Measurements from ENCODE around the gene CCDC57. TPM values are rescaled to one million over a fixed set of nuclear protein-coding genes. Genes with fewer than 3 reads are reported as not detected.

CCDC57 gene
- total RNA-seq, 1 donor from 2014 or later, result 56.6 TPM

DNA sequence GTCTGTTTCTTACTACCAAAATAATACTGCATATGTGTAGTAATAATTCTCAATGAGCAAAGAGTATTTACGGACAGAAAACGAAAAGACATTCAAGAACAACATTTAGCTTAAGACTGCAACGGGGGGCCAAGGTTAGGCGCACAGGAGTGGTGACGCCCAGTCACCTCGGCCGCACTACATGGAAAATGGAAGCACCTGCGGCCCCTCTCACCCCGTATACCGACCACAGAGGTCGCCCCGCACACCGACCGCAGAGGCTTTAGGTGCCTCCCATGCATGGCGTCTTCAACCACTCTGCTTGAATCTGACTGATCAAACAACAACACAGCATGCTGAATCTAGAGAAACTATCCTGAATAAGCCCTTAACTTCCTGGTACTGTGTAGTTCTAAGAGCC is 26.4 kb downstream of the CCDC57 start:
- CTCF ChIA-PET, result no interaction called here
- POLR2A ChIA-PET, result no interaction called here
- Mint-ChIP-seq H3K27me3 (no peaks in the 10 kb centered on the region), H3K4me1 (no peaks in the 10 kb centered on the region), H3K9me3 (no peaks in the 10 kb centered on the region), H3K27ac (no peak overlapping the region), H3K4me3 (no peak overlapping the region), H3K36me3 (ENCODE audit: low read depth) (peaks cover 21% of the 10 kb centered on the region)
- intact Hi-C loops (cut with micrococcal nuclease), result no loop called here
- TF ChIP-seq, protein P1, sequence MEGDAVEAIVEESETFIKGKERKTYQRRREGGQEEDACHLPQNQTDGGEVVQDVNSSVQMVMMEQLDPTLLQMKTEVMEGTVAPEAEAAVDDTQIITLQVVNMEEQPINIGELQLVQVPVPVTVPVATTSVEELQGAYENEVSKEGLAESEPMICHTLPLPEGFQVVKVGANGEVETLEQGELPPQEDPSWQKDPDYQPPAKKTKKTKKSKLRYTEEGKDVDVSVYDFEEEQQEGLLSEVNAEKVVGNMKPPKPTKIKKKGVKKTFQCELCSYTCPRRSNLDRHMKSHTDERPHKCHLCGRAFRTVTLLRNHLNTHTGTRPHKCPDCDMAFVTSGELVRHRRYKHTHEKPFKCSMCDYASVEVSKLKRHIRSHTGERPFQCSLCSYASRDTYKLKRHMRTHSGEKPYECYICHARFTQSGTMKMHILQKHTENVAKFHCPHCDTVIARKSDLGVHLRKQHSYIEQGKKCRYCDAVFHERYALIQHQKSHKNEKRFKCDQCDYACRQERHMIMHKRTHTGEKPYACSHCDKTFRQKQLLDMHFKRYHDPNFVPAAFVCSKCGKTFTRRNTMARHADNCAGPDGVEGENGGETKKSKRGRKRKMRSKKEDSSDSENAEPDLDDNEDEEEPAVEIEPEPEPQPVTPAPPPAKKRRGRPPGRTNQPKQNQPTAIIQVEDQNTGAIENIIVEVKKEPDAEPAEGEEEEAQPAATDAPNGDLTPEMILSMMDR (IDR thresholded peaks at IDR 0.05), result no peak
- ATAC-seq (ENCODE audit: low read depth) (no peak), DNase-seq (no peak)

DNA sequence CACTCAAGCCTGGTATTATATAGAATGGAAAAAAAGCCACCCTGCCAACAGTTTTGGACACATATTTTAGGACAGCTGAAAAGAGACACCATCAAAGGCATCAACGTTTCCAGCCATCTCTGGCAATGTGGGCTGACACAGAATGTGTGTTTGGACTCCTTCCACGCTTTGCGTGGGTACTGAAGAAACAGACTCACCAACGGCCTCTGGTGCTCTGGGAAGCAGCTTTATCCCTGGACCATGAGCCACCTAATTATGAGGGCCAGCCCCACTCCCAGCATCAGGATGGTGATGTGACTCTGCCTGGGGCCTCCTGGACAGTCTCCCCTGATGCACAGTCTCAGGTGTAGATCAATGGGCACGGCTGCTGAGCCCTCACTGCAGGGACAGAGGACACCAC is 27.9 kb downstream of the CCDC57 start:
- intact Hi-C loops (cut with micrococcal nuclease), result no loop called here
- ChIA-PET POLR2A (no interaction called here), CTCF (no interaction called here)
- Mint-ChIP-seq H3K36me3 (ENCODE audit: low read depth) (peaks cover 21% of the 10 kb centered on the region), H3K9me3 (no peaks in the 10 kb centered on the region), H3K27me3 (no peaks in the 10 kb centered on the region), H3K27ac (no peak overlapping the region), H3K4me3 (no peak overlapping the region), H3K4me1 (no peaks in the 10 kb centered on the region)
- TF ChIP-seq, protein P1 (IDR thresholded peaks at IDR 0.05), result no peak
- ATAC-seq (ENCODE audit: low read depth), result no peak
- no peak for DNase-seq

DNA sequence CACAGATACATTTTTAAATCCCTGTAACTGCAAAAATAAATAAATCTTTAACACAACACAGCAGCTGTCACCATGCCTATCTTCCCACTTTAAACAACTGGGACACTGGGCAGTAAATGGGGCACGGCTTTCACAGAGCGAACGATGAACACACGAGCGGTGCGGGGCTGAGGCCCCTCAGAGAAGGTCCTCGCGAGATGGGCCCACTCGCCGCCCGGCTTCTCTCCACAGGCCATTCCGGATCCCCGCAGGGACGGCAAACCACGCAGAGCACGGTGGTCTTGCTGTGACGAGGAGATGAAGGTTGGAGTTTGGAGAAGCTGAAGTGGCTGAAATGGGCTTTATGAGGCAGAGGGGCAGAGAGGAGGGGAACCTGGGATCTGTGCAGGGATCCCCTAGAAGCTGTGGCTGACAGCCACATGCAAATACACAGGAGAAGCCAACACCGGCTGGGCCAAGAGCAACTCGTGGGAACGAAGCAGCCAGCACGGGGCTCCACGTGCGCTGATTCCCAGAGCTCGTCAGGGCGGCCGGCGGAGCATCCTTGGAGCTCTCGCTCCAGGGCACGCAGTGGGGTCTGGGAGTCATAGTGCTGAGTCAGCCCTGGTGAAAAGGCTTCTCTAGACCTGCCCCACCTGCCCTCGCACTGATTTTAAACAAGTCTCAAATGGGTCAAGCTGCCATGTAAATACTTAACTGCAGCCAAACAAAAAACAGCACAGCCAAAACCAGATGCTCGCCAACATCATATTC is 31.7 kb downstream of the CCDC57 start:
- Mint-ChIP-seq H3K4me1 (no peaks in the 10 kb centered on the region), H3K9me3 (no peaks in the 10 kb centered on the region), H3K27ac (no peak overlapping the region), H3K36me3 (ENCODE audit: low read depth) (peaks cover 20% of the 10 kb centered on the region), H3K4me3 (no peak overlapping the region), H3K27me3 (no peaks in the 10 kb centered on the region)
- POLR2A ChIA-PET, result no interaction called here
- CTCF ChIA-PET, result no interaction called here
- ATAC-seq (ENCODE audit: low read depth), result no peak
- no peak for DNase-seq
- intact Hi-C loops (cut with micrococcal nuclease), result no loop called here
- TF ChIP-seq, protein P1 (IDR thresholded peaks at IDR 0.05), result no peak

DNA sequence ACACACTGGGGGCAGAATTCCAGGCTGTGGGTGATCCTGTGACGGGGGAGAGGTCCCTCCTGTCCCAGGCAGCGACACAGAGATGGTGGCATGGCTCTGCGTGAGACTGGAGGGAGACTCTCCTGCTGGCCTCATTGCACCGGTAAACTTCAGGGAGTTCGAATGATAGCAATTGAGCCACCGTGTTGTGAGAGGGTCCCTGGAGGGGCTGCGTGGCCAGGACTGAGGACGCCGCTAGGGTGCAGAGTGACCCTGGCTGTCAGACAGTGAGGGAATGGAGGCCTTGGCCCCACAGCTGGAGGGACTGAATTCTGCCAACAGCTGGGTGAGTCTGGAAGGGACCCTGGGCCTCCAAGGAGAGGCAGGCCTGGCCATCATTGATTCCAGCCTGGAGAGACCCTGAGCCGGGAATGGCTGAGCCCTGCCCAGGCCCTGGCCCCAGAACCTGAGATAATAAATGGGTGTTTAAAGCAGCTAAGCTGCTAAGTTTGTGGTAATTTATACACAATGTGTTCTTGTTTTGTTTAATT is 32.6 kb downstream of the CCDC57 start:
- Mint-ChIP-seq H3K36me3 (ENCODE audit: low read depth) (peaks cover 20% of the 10 kb centered on the region), H3K4me3 (no peak overlapping the region), H3K27me3 (no peaks in the 10 kb centered on the region), H3K27ac (no peak overlapping the region), H3K4me1 (no peaks in the 10 kb centered on the region), H3K9me3 (no peaks in the 10 kb centered on the region)
- DNase-seq (no peak), ATAC-seq (ENCODE audit: low read depth) (no peak)
- intact Hi-C loops (cut with micrococcal nuclease), result no loop called here
- TF ChIP-seq, protein P1 (IDR thresholded peaks at IDR 0.05), result no peak
- POLR2A ChIA-PET, result interaction anchor here (0.7 kb wide), 1 partner anchor 93 kb away, joined by 3 read pairs; no protein-coding TSS in a partner anchor
- CTCF ChIA-PET, result no interaction called here

DNA sequence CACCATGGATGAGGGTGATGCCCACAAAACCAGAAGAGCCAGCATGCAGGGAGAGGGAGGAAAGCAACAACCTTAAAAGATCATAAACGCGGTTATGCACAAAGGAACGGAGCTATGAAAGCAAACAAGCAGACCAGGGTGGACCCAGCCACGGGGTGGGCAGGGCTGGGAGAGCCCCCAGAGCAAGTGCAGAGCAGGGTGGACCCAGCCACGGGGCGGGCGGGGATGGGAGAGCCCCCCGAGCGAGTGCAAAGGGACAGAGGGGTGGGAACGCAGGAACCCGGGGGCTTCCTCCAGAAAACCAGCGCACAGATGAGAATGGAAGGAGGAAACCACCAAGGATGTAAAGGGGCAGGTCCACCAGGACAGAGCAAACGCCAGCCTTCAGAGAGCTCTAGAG is 33.2 kb downstream of the CCDC57 start:
- H3K4me3 Mint-ChIP-seq, result no peak overlapping the region
- POLR2A ChIA-PET, result interaction anchor here (0.6 to 0.7 kb wide), 2 partner anchors 91 to 92 kb away, joined by 3 to 6 read pairs; no protein-coding TSS in a partner anchor
- no peak for ATAC-seq (ENCODE audit: low read depth)
- no peak overlapping the region for H3K27ac Mint-ChIP-seq
- H3K9me3 Mint-ChIP-seq, result no peaks in the 10 kb centered on the region
- no peaks in the 10 kb centered on the region for H3K27me3 Mint-ChIP-seq
- CTCF ChIA-PET, result no interaction called here
- intact Hi-C loops (cut with micrococcal nuclease), result no loop called here
- no peaks in the 10 kb centered on the region for H3K4me1 Mint-ChIP-seq
- TF ChIP-seq, protein P1 (IDR thresholded peaks at IDR 0.05), result no peak
- peaks cover 15% of the 10 kb centered on the region for H3K36me3 Mint-ChIP-seq (ENCODE audit: low read depth)
- no peak for DNase-seq

Data from activated B cell treated with CpG ODN at 0.5 μM for 24 hours (primary cell).